HepG2 (cell line): ENCODE data around the gene TRNP1. TPM values are rescaled to one million over a fixed set of nuclear protein-coding genes. Genes with fewer than 3 reads are reported as not detected.

Experiments used
- ADNP ChIP-seq: sonication (generic); formaldehyde crosslinking; IDR thresholded peaks from 2 replicates; pipeline ENCODE4 v1.4.0; 2020; ENCODE audit warnings: missing genetic modification reagents
- ATF2 ChIP-seq: sonication (generic); formaldehyde crosslinking; IDR thresholded peaks from 2 replicates; pipeline ENCODE4 v1.4.0; 2020; ENCODE audit warnings: missing genetic modification reagents
- CBX5 ChIP-seq: sonication (generic); formaldehyde crosslinking; IDR thresholded peaks from 2 replicates; pipeline ENCODE4 v1.4.0; 2020; ENCODE audit warnings: missing genetic modification reagents, borderline replicate concordance
- DDIT3 ChIP-seq: sonication (generic); formaldehyde crosslinking; IDR thresholded peaks from 2 replicates; pipeline ENCODE4 v1.4.0; 2020; ENCODE audit warnings: mild to moderate bottlenecking, missing genetic modification reagents
- DZIP1 ChIP-seq: sonication (generic); formaldehyde crosslinking; IDR thresholded peaks from 2 replicates; pipeline ENCODE4 v1.5.0; 2020; ENCODE audit warnings: mild to moderate bottlenecking, missing genetic modification reagents
- ELK4 ChIP-seq: sonication (generic); formaldehyde crosslinking; IDR thresholded peaks from 2 replicates; pipeline ENCODE4 v1.9.0; 2021; ENCODE audit warnings: missing genetic modification reagents, borderline replicate concordance
- FLYWCH1 ChIP-seq: sonication (generic); formaldehyde crosslinking; IDR thresholded peaks from 2 replicates; pipeline ENCODE4 v1.8.1; 2023; ENCODE audit warnings: mild to moderate bottlenecking, missing genetic modification reagents
- HIVEP1 ChIP-seq: sonication (generic); formaldehyde crosslinking; IDR thresholded peaks from 2 replicates; pipeline ENCODE4 v1.4.0; 2020; ENCODE audit warnings: mild to moderate bottlenecking, missing genetic modification reagents
- KLF16 ChIP-seq, 2 experiments: sonication (generic) in 1 of 2; formaldehyde crosslinking in 1 of 2; IDR thresholded peaks; 2 replicates each; pipeline versions ENCODE4 v1.6.1 to v1.8.0; 2016 to 2023; ENCODE audit warnings: missing genetic modification reagents in 2 of 2, missing compliant biosample characterization in 1 of 2
- NFE2L1 ChIP-seq: sonication (generic); formaldehyde crosslinking; IDR thresholded peaks from 2 replicates; pipeline ENCODE4 v1.4.0; 2020; ENCODE audit warnings: missing genetic modification reagents, mild to moderate bottlenecking, borderline replicate concordance
- NKX3-1 ChIP-seq: sonication (generic); formaldehyde crosslinking; IDR thresholded peaks from 2 replicates; pipeline ENCODE4 v1.5.0; 2020; ENCODE audit warnings: missing genetic modification reagents
- RFX1 ChIP-seq: fragments of 450-650 bp; IDR thresholded peaks from 2 replicates; pipeline ENCODE4 v1.6.1; 2017
- RNF219 ChIP-seq: sonication (generic); formaldehyde crosslinking; IDR thresholded peaks from 2 replicates; pipeline ENCODE4 v1.5.0; 2020; ENCODE audit warnings: mild to moderate bottlenecking, missing genetic modification reagents
- SP5 ChIP-seq: IDR thresholded peaks from 2 replicates; pipeline ENCODE4 v1.6.1; 2016; ENCODE audit warnings: low read depth, borderline replicate concordance
- SSRP1 ChIP-seq: IDR thresholded peaks from 2 replicates; pipeline ENCODE4 v1.6.1; 2016; ENCODE audit warnings: control low read depth
- ZFP41 ChIP-seq: sonication (generic); formaldehyde crosslinking; IDR thresholded peaks from 2 replicates; pipeline ENCODE4 v1.4.0; 2020; ENCODE audit warnings: mild to moderate bottlenecking, missing genetic modification reagents, borderline replicate concordance
- ZNF468 ChIP-seq: sonication (generic); formaldehyde crosslinking; IDR thresholded peaks from 2 replicates; pipeline ENCODE4 v1.8.0; 2022; ENCODE audit warnings: mild to moderate bottlenecking, moderate library complexity, missing genetic modification reagents
- ZNF558 ChIP-seq: sonication (generic); formaldehyde crosslinking; IDR thresholded peaks from 2 replicates; pipeline ENCODE4 v1.9.0; 2022; ENCODE audit warnings: mild to moderate bottlenecking, missing genetic modification reagents, borderline replicate concordance
- ZNF747 ChIP-seq: sonication (generic); formaldehyde crosslinking; IDR thresholded peaks from 2 replicates; pipeline ENCODE4 v1.8.1; 2023; ENCODE audit warnings: missing genetic modification reagents, mild to moderate bottlenecking, borderline replicate concordance
- ZNF761 ChIP-seq: sonication (generic); formaldehyde crosslinking; conservative IDR thresholded peaks from 2 replicates; pipeline ENCODE4 v1.4.0; 2020; ENCODE audit warnings: mild to moderate bottlenecking, missing genetic modification reagents
- ZNF768 ChIP-seq: sonication (generic); formaldehyde crosslinking; IDR thresholded peaks from 2 replicates; pipeline ENCODE4 v1.4.0; 2020; ENCODE audit warnings: missing genetic modification reagents
- polyA plus RNA-seq, 8 experiments: library from polyadenylated mRNA; depleted of rRNA in 3 of 8; stranded (reverse) in 7 of 8; unstranded in 1 of 8; fragments of >200 nt; fragmentation: Illumina TruSeq in 4 of 8; extraction: Trizol in 4 of 8; gene quantifications; 2 replicates each; pipeline versions ENCODE4 v1.2.1 to v1.2.3, GENCODE V29; 2011 to 2016; ENCODE audit warnings: low read depth in 4 of 8, missing spikeins in 1 of 8, mixed read lengths in 1 of 8; ENCODE audit not compliant: insufficient read depth in 1 of 8
- total RNA-seq, 5 experiments: library from RNA; depleted of rRNA; stranded (reverse); fragments of >200 nt; fragmentation: Illumina TruSeq; extraction: Trizol; gene quantifications; 2 replicates each; pipeline ENCODE4 v1.2.3, GENCODE V29; 2016; ENCODE audit warnings: low read depth in 1 of 5
- TF ChIP-seq, protein P1 (sequence below): IDR thresholded peaks from 2 replicates; pipeline ENCODE4 v1.6.1; 2016

The TRNP1 gene
- total and polyA plus RNA-seq, 2 of the 13 experiments (the other 11 are each of a cell fraction or from before 2014, with no cell fraction given), result 42.0 to 158 TPM

DNA sequence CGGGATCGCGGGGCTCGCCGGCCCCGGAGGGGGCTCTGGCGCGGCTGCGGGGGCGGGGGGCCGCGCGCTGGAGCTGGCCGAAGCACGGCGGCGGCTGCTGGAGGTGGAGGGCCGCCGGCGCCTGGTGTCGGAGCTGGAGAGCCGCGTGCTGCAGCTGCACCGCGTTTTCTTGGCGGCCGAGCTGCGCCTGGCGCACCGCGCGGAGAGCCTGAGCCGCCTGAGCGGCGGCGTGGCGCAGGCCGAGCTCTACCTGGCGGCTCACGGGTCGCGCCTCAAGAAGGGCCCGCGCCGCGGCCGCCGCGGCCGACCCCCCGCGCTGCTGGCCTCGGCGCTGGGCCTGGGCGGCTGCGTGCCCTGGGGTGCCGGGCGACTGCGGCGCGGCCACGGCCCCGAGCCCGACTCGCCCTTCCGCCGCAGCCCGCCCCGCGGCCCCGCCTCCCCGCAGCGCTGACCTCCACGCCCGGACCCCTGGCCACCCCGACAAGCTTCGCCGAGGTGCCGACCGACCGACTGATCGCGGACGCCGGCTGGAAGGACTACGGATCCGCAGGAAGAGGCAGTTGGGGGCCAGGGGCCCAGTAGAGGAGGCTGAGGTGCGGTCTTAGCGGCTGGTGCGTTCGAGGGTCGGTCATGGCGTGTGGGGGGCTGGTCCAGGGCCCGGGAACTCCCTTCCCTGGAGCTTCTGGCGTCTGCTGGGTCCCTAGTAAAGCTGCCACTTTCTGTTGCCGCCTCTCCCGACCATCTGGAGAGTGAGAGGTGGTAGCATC is 711 bp downstream of the TRNP1 start (continued):
- TF ChIP-seq DZIP1, result no peak
- no peak for TF ChIP-seq RFX1
- TF ChIP-seq ZNF747 (CRISPR knock-in tag), result no peak
- TF ChIP-seq FLYWCH1, result no peak
- TF ChIP-seq ZNF468, result no peak
- TF ChIP-seq RNF219, result no peak
- TF ChIP-seq, protein P1, sequence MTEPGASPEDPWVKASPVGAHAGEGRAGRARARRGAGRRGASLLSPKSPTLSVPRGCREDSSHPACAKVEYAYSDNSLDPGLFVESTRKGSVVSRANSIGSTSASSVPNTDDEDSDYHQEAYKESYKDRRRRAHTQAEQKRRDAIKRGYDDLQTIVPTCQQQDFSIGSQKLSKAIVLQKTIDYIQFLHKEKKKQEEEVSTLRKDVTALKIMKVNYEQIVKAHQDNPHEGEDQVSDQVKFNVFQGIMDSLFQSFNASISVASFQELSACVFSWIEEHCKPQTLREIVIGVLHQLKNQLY, result no peak
- 0 out of 2 replicates have a peak, but pooled peaks have one; percentile 2 for TF ChIP-seq ZNF761 (CRISPR knock-in tag)
- TF ChIP-seq NFE2L1 (CRISPR knock-in tag), result no peak
- no peak for TF ChIP-seq KLF16 (CRISPR knock-in tag; IDR thresholded peaks at IDR 0.05)
- TF ChIP-seq DDIT3, result no peak
- TF ChIP-seq CBX5 (CRISPR knock-in tag), result no peak
- peak; percentile 60; the same call in 1 of the 2 replicates for TF ChIP-seq ZNF558 (CRISPR knock-in tag)
- TF ChIP-seq ZNF768 (CRISPR knock-in tag), result no peak
- TF ChIP-seq ZFP41, result no peak
- TF ChIP-seq ATF2 (CRISPR knock-in tag), result no peak
- TF ChIP-seq ELK4 (CRISPR knock-in tag), result no peak
- 0 out of 2 replicates have a peak, but pooled peaks have one; percentile 2 for TF ChIP-seq SSRP1
- TF ChIP-seq HIVEP1 (CRISPR knock-in tag), result no peak
- TF ChIP-seq NKX3-1, result no peak
- TF ChIP-seq ADNP, result no peak
- TF ChIP-seq SP5 (CRISPR knock-in tag), result no peak
